Transverse colon (tissue), 4 donors: ENCODE data around the gene RIOK2. TPM values are rescaled to one million over a fixed set of nuclear protein-coding genes. Genes with fewer than 3 reads are reported as not detected.

ENCODE experiments used
- DNase-seq: peaks from one replicate; pipeline ENCODE4 v3.0.0-alpha.2; 2019
- H3K27ac ChIP-seq, 4 donors: fragments of 200-600 bp; sonication (generic); 2 replicates each; pipeline ENCODE4 v1.5.1; 2016 to 2018; ENCODE audit warnings: inconsistent platforms in 4 of 4
- H3K27me3 ChIP-seq: fragments of 200-600 bp; sonication (generic); 2 replicates; pipeline ENCODE4 v1.5.1; 2017; ENCODE audit warnings: inconsistent platforms
- H3K36me3 ChIP-seq, 4 donors: fragments of 200-600 bp; sonication (generic); 2 replicates each; pipeline ENCODE4 v1.5.1; 2017 to 2019; ENCODE audit warnings: inconsistent platforms in 4 of 4
- H3K4me1 ChIP-seq, 4 donors: fragments of 200-600 bp; sonication (generic); 2 replicates each; pipeline ENCODE4 v1.5.1; 2017 to 2020; ENCODE audit warnings: inconsistent platforms in 4 of 4
- H3K4me3 ChIP-seq, 4 donors: fragments of 200-600 bp; sonication (generic); 1 replicate in 1 of 4; 2 replicates in 3 of 4; pipeline versions ENCODE4 v1.5.1 to v1.6.1; 2017 to 2019; ENCODE audit warnings: inconsistent platforms in 4 of 4
- H3K9me3 ChIP-seq, 2 donors: fragments of 200-600 bp; sonication (generic); 2 replicates each; pipeline ENCODE4 v1.5.1; 2017 to 2019; ENCODE audit warnings: inconsistent platforms in 2 of 2
- EP300 ChIP-seq: sonication (generic); formaldehyde crosslinking; IDR thresholded peaks from one replicate; pipeline ENCODE4 v1.6.1; 2017; ENCODE audit warnings: antibody characterized with exemption, low read depth
- POLR2A ChIP-seq: fragments of 450-650 bp; IDR thresholded peaks from one replicate; pipeline ENCODE4 v1.6.1; 2016; ENCODE audit warnings: antibody characterized with exemption, mild to moderate bottlenecking, moderate library complexity
- POLR2AphosphoS5 ChIP-seq, 3 donors: sonication (generic); formaldehyde crosslinking; IDR thresholded peaks; one replicate each; pipeline ENCODE4 v1.6.1; 2016; ENCODE audit warnings: antibody characterized with exemption in 3 of 3
- WGBS, 2 donors: methylation state at CpG; one replicate each; pipeline ENCODE4 v1.1.5; 2018; ENCODE audit warnings: low coverage in 1 of 2; 5-methylcytosine and 5-hydroxymethylcytosine counted together
- in situ Hi-C, 4 donors: fragments of 200-750 bp; cut with MboI; loops; one replicate each; pipeline versions ENCODE4 v1.15.0 to v1.15.1; 2017; ENCODE audit warnings: low sequenced_read_pairs in 3 of 4, low pct_ligation_motif_present in 1 of 4, low pct_unique_long_range_greater_than_20kb in 1 of 4
- intact Hi-C: fragments of 100-400 bp; cut with DNase I; formaldehyde crosslinking; loops from one replicate; pipeline ENCODE4 v1.15.1; 2023; ENCODE audit warnings: low total_unique reads
- total RNA-seq, 4 donors: library from RNA; depleted of rRNA; stranded (reverse); fragments of >200 nt; gene quantifications; one replicate each; pipeline ENCODE4 v1.1.0, GENCODE V29; 2016
- TF ChIP-seq, protein P1 (sequence below), 5 experiments: fragments of 200-600 bp in 3 of 5; fragments of 450-650 bp in 2 of 5; sonication (generic) in 3 of 5; IDR thresholded peaks; 1 replicate in 2 of 5; 2 replicates in 3 of 5; pipeline ENCODE4 v1.5.1; 2016 to 2017; ENCODE audit warnings: antibody characterized with exemption in 5 of 5, inconsistent platforms in 3 of 5, mild to moderate bottlenecking in 2 of 5, moderate library complexity in 1 of 5

RIOK2 gene
- total RNA-seq, 4 donors from 2014 or later: 19.3 to 119 (median 23.4) TPM

DNA sequence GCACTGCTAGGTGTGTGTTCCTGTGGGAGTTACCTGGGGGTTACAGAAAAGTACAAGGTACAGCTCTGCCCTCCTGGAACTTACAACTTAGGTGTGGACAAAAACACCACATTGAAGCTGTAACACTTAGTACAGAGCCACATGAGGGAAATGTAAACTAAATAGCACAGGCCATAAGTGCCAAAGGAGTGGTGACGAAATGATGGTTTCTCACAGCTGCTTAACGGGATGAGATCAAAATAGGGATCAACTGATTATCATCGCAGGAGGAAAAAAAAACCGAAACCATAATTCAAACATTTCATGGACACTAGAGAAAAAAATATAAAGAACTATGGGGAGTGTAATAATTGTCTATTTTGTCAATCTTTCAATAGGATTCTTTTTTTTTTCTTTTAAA lies 46.6 kb downstream of the RIOK2 start:
- TF ChIP-seq EP300: no peak
- TF ChIP-seq POLR2A: no peak
- no peak for TF ChIP-seq POLR2AphosphoS5 (IDR thresholded peaks at IDR 0.05)
- TF ChIP-seq, protein P1, sequence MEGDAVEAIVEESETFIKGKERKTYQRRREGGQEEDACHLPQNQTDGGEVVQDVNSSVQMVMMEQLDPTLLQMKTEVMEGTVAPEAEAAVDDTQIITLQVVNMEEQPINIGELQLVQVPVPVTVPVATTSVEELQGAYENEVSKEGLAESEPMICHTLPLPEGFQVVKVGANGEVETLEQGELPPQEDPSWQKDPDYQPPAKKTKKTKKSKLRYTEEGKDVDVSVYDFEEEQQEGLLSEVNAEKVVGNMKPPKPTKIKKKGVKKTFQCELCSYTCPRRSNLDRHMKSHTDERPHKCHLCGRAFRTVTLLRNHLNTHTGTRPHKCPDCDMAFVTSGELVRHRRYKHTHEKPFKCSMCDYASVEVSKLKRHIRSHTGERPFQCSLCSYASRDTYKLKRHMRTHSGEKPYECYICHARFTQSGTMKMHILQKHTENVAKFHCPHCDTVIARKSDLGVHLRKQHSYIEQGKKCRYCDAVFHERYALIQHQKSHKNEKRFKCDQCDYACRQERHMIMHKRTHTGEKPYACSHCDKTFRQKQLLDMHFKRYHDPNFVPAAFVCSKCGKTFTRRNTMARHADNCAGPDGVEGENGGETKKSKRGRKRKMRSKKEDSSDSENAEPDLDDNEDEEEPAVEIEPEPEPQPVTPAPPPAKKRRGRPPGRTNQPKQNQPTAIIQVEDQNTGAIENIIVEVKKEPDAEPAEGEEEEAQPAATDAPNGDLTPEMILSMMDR (IDR thresholded peaks at IDR 0.05): no peak
- Histone ChIP-seq H3K27ac (no peak overlapping the region), H3K36me3 (no peaks in the 10 kb centered on the region), H3K27me3 (no peaks in the 10 kb centered on the region), H3K4me1 (no peaks in the 10 kb centered on the region), H3K4me3 (no peak overlapping the region), H3K9me3 (no peaks in the 10 kb centered on the region)
- DNase-seq: no peak
- in situ Hi-C loops: no loop called here
- WGBS, 2 donors: 40 to 69% methylated on average over 4 of the region's 4 CpGs
- intact Hi-C loops: no loop called here

DNA sequence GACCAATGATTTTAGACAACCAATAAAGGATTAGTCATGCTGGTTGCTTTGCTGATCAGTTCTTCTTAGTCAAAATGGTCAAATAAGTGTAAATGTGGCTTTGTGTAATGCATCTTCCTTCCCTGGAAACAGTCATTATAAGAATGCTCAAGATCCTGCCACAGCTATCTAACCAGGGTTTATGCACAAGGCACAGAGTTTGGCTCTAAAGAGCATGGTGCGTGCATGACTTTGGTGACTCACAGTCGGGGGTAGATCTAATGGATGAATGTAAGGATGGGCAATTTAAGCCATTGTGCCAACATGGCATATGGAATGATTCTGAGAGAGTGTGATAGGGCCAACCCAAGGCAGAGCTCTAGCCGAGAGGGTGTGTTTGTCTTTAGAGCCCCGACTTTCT lies 47.2 kb downstream of the RIOK2 start:
- Histone ChIP-seq H3K27me3 (no peaks in the 10 kb centered on the region), H3K4me3 (no peak overlapping the region), H3K27ac (no peak overlapping the region), H3K4me1 (no peaks in the 10 kb centered on the region), H3K9me3 (no peaks in the 10 kb centered on the region), H3K36me3 (no peaks in the 10 kb centered on the region)
- no peak for DNase-seq
- WGBS, 2 donors: 75% methylated on average over 4 of the region's 4 CpGs; no CpG with 5 or more reads in 1 of the 2 donors
- intact Hi-C loops (no loop called here), in situ Hi-C loops (no loop called here)
- TF ChIP-seq, protein P1 (IDR thresholded peaks at IDR 0.05): no peak
- TF ChIP-seq EP300: no peak
- no peak for TF ChIP-seq POLR2AphosphoS5 (IDR thresholded peaks at IDR 0.05)

DNA sequence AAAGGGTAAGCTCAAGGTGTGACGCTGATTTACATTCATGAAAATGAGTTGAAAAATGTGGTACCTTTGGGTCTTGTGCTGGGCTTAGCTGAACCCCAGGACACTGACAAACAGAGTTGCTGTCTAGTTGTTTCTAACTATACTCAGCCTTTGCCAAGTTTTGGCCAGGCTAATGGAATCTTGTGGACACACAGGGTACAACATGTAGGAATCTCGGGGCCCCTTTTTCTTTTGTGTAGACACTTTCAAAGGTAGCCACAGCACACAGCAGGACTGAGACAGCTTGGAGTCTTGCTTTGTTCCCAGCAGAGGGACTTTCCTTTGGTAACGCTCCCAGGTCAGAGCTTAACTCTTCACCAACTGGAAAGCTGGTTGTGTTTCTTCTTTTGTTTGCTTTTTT lies 48.4 kb downstream of the RIOK2 start:
- H3K9me3 ChIP-seq: no peaks in the 10 kb centered on the region
- TF ChIP-seq POLR2AphosphoS5 (IDR thresholded peaks at IDR 0.05): no peak
- TF ChIP-seq, protein P1 (IDR thresholded peaks at IDR 0.05): no peak
- no peak for TF ChIP-seq POLR2A
- TF ChIP-seq EP300: no peak
- DNase-seq: no peak
- intact Hi-C loops (no loop called here), in situ Hi-C loops (no loop called here)
- H3K4me1 ChIP-seq: no peaks in the 10 kb centered on the region
- H3K27ac ChIP-seq: no peak overlapping the region
- no peaks in the 10 kb centered on the region for H3K27me3 ChIP-seq
- H3K4me3 ChIP-seq: no peak overlapping the region
- 91 to 100% methylated on average over 1 to 3 of the region's 3 CpGs for WGBS, 2 donors
- no peaks in the 10 kb centered on the region for H3K36me3 ChIP-seq

DNA sequence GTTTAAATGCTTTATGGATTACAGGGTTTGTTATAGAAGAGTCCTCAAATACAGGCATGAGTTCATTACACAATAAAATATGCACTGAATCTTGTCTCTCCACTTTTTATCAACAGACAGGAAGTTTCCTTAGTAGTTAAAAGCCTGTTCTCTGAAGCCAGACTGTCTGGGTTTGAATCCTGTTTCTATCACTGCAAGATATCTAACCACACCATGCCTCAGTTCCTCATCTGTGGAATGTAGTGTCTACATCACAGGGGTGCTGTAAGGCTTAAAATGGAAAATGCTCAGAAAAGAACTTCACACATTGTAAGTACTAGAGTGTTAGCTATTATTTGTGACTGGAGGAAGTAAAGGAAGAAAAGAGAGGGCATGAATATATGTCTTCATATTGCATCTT lies 49.9 kb downstream of the RIOK2 start:
- Histone ChIP-seq H3K27me3 (no peaks in the 10 kb centered on the region), H3K9me3 (no peaks in the 10 kb centered on the region), H3K4me1 (no peaks in the 10 kb centered on the region), H3K4me3 (no peak overlapping the region), H3K27ac (no peak overlapping the region), H3K36me3 (no peaks in the 10 kb centered on the region)
- DNase-seq: no peak
- TF ChIP-seq POLR2A (no peak), POLR2AphosphoS5 (IDR thresholded peaks at IDR 0.05) (no peak), EP300 (no peak)
- TF ChIP-seq, protein P1 (IDR thresholded peaks at IDR 0.05): no peak
- in situ Hi-C loops: no loop called here
- intact Hi-C loops: no loop called here
